Naive thymus-derived CD4-positive, alpha-beta T cell (primary cell): ENCODE data around the gene UBE3B. TPM values are rescaled to one million over a fixed set of nuclear protein-coding genes. Genes with fewer than 3 reads are reported as not detected.

ENCODE experiments used
- ATAC-seq: fragments of 150-1000 bp; cut with Tn5 transposase; 2 replicates; pipeline ENCODE4 v1.10.0; 2021; ENCODE audit warnings: mild to moderate bottlenecking, moderate library complexity
- CTCF ChIA-PET: fragments of 350-600 bp; sonication (Branson Sonifier 250); formaldehyde crosslinking; loops from one replicate; lab custom pipeline; 2021; ENCODE audit warnings: antibody characterized with exemption; lab: Charles Lee
- POLR2A ChIA-PET: fragments of 350-600 bp; sonication (Branson Sonifier 250); formaldehyde crosslinking; loops from one replicate; lab custom pipeline; 2021; ENCODE audit warnings: antibody characterized with exemption, inconsistent platforms; lab: Charles Lee
- DNase-seq, 9 donors: peaks; one replicate each; pipeline versions ENCODE4 v3.0.0 to v3.0.0-alpha.2; 2020 to 2022; ENCODE audit warnings: mixed read lengths in 1 of 9
- H3K27ac ChIP-seq: one replicate; pipeline ENCODE4 v1.7.0; 2013; ENCODE audit warnings: mild to moderate bottlenecking, low read depth, low read length, moderate library complexity
- H3K27me3 ChIP-seq, 2 donors: one replicate each; pipeline ENCODE4 v1.7.0; 2013; ENCODE audit warnings: low read length in 2 of 2, mild to moderate bottlenecking in 2 of 2, moderate library complexity in 2 of 2; ENCODE audit not compliant: control insufficient read depth in 2 of 2, insufficient read depth in 2 of 2
- H3K36me3 ChIP-seq, 3 experiments: 1 replicate in 2 of 3; 2 replicates in 1 of 3; pipeline ENCODE4 v1.7.0; 2013; ENCODE audit warnings: low read length in 3 of 3, mild to moderate bottlenecking in 3 of 3, moderate library complexity in 1 of 3; ENCODE audit not compliant: insufficient read depth in 3 of 3, control insufficient read depth in 2 of 3
- H3K4me1 ChIP-seq, 2 donors: one replicate each; pipeline ENCODE4 v1.7.0; 2013; ENCODE audit warnings: low read length in 2 of 2, mild to moderate bottlenecking in 2 of 2, moderate library complexity in 1 of 2; ENCODE audit not compliant: control insufficient read depth in 2 of 2, insufficient read depth in 2 of 2
- H3K4me3 ChIP-seq: 2 replicates; pipeline ENCODE4 v1.7.0; 2013; ENCODE audit warnings: mild to moderate bottlenecking, low read length
- H3K9me3 ChIP-seq, 3 experiments: 1 replicate in 2 of 3; 2 replicates in 1 of 3; pipeline ENCODE4 v1.7.0; 2013; ENCODE audit warnings: low read length in 3 of 3; ENCODE audit not compliant: control insufficient read depth in 2 of 3
- H3K27ac Mint-ChIP-seq, 9 donors: one replicate each; pipeline ENCODE4 v1.8.0; 2020 to 2022; ENCODE audit warnings: mixed read lengths in 9 of 9, mild to moderate bottlenecking in 8 of 9, moderate library complexity in 5 of 9, inconsistent platforms in 2 of 9
- H3K27me3 Mint-ChIP-seq, 5 donors: one replicate each; pipeline ENCODE4 v1.8.0; 2021 to 2022; ENCODE audit warnings: mixed read lengths in 5 of 5, mild to moderate bottlenecking in 1 of 5
- H3K36me3 Mint-ChIP-seq, 5 donors: one replicate each; pipeline ENCODE4 v1.8.0; 2020 to 2022; ENCODE audit warnings: mixed read lengths in 5 of 5, mild to moderate bottlenecking in 3 of 5, inconsistent platforms in 1 of 5
- H3K4me1 Mint-ChIP-seq, 7 donors: one replicate each; pipeline ENCODE4 v1.8.0; 2020 to 2022; ENCODE audit warnings: mixed read lengths in 7 of 7, mild to moderate bottlenecking in 3 of 7, inconsistent platforms in 1 of 7
- H3K4me3 Mint-ChIP-seq, 10 donors: one replicate each; pipeline ENCODE4 v1.8.0; 2020 to 2022; ENCODE audit warnings: mild to moderate bottlenecking in 10 of 10, mixed read lengths in 10 of 10, moderate library complexity in 6 of 10, inconsistent platforms in 2 of 10
- H3K9me3 Mint-ChIP-seq, 11 donors: one replicate each; pipeline ENCODE4 v1.8.0; 2020 to 2022; ENCODE audit warnings: mixed read lengths in 11 of 11, mild to moderate bottlenecking in 4 of 11, inconsistent platforms in 1 of 11, moderate library complexity in 1 of 11
- intact Hi-C, 2 donors: fragments of 100-400 bp; cut with micrococcal nuclease; formaldehyde crosslinking; loops; one replicate each; pipeline ENCODE4 v1.15.1; 2023
- polyA plus RNA-seq, 2 donors: library from polyadenylated mRNA; unstranded; fragments of 300-500 nt; fragmentation: Illumina TruSeq; gene quantifications; one replicate each; pipeline ENCODE4 v1.2.3, GENCODE V29; 2021
- total RNA-seq, 6 experiments: library from RNA in 5 of 6; stranded (reverse) in 5 of 6; gene quantifications; 1 replicate in 5 of 6; 2 replicates in 1 of 6; pipeline ENCODE4 v1.2.3 and lab custom pipeline; 2021 to 2026

Gene UBE3B
- total and polyA plus RNA-seq, 7 experiments from 2014 or later = 20.2 to 62.8 (median 34.9) TPM

DNA sequence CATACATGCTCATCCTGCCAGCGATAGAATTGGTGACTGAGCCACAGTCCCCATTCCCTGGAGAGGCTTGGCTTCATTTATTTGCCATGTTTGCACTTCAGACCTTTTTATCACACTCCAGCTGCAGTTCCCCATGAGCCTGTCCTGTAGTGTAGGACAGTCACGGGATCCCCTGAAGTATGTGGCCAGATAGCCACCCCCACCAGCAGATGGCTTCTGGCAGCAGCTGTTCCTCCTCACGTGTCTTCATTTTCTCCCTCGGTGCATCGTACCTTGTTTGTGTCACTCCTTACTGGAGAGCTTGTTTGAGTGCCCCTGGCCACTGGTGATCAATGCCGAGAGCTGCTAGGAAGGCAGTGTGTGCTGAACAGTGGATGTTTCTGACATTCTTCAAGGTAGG is 40.2 kb downstream of the UBE3B start:
- POLR2A ChIA-PET = no interaction called here
- intact Hi-C loops = loop anchor here (1.0 kb wide), 3 partner anchors 196 to 363 kb away; partner anchors contain the start of genes FAM222A (in 1 of the 2) and GLTP (in 1 of the 2)
- H3K27ac Mint-ChIP-seq = no peak overlapping the region
- H3K4me1 Mint-ChIP-seq = peaks cover 0 to 6% (median 0%) of the 10 kb centered on the region in 7 donors
- Histone ChIP-seq H3K27me3 (no peaks in the 10 kb centered on the region), H3K9me3 (no peaks in the 10 kb centered on the region), H3K27ac (no peak overlapping the region), H3K4me1 (no peaks in the 10 kb centered on the region), H3K36me3 (peaks cover 11 to 85% (median 17%) of the 10 kb centered on the region in 3 experiments), H3K4me3 (no peak overlapping the region)
- no peaks in the 10 kb centered on the region for H3K27me3 Mint-ChIP-seq
- no peak overlapping the region for H3K4me3 Mint-ChIP-seq
- CTCF ChIA-PET = interaction anchor here (0.7 kb wide), 1 partner anchor 52 kb away, joined by 3 read pairs; no protein-coding TSS in a partner anchor
- no peaks in the 10 kb centered on the region for H3K9me3 Mint-ChIP-seq
- ATAC-seq (no peak), DNase-seq (no peak)
- peaks cover 11 to 80% (median 37%) of the 10 kb centered on the region in 5 donors for H3K36me3 Mint-ChIP-seq

DNA sequence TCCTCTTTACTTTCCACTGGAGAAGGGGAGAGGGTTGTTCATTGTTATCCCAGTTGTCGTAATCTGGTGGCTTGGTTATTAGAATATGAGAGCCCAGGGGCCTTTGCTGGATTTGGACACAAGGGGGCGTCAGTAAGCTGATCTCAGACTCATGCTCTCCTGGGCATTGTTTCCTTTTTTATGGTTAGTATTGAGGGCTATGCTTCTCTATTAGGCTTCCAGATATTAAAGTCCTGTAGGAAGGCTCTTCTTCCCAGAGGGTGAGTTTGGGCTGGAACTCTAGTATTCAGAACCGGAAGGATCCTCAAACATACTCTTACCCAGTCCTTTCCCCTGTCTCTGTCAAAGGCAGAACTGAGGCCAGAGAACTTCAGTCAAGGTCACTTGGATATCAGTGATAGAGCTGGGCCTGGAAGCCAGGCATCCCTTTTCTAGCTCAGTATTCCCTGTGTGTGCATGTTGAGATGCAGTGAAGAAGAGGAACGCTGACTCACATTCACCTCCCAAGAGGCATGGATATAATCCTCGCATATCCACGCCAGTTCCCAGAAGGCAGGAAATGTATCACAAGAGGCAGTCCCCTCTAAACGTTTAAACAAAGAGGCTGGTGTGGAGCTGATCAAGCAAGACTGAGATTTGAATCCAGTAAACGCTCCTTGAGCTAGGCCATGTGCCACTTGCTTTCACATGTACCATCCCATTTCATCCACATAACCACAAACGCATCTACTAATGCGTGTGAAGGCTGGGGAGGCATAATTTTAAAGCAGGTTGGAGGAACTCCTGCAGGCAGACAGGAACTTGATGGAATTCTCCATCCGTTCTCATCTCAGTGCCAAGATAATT is 41.6 kb downstream of the UBE3B start:
- Mint-ChIP-seq H3K4me1 (peaks cover 0 to 12% (median 0%) of the 10 kb centered on the region in 7 donors), H3K36me3 (peaks cover 14 to 81% (median 30%) of the 10 kb centered on the region in 5 donors), H3K27ac (peak overlapping the region in 4 of 9 donors; percentile 29 to 76 (median 45)), H3K9me3 (no peaks in the 10 kb centered on the region), H3K4me3 (no peak overlapping the region), H3K27me3 (no peaks in the 10 kb centered on the region)
- Histone ChIP-seq H3K9me3 (no peaks in the 10 kb centered on the region), H3K27ac (no peak overlapping the region), H3K4me3 (no peak overlapping the region), H3K4me1 (no peaks in the 10 kb centered on the region), H3K36me3 (peaks cover 5 to 85% (median 11%) of the 10 kb centered on the region in 3 experiments), H3K27me3 (no peaks in the 10 kb centered on the region)
- CTCF ChIA-PET = interaction anchor here (0.6 to 1.1 kb wide), 5 partner anchors 11 to 330 kb away, joined by 3 to 9 read pairs (median 4); no protein-coding TSS in a partner anchor
- ATAC-seq = peak; percentile 77
- intact Hi-C loops = loop anchor here (1.0 kb wide), 3 partner anchors 194 to 361 kb away; partner anchors contain the start of genes FAM222A (in 1 of the 2) and GLTP (in 1 of the 2)
- DNase-seq = peak; percentile 18 to 58 (median 41)
- POLR2A ChIA-PET = no interaction called here

DNA sequence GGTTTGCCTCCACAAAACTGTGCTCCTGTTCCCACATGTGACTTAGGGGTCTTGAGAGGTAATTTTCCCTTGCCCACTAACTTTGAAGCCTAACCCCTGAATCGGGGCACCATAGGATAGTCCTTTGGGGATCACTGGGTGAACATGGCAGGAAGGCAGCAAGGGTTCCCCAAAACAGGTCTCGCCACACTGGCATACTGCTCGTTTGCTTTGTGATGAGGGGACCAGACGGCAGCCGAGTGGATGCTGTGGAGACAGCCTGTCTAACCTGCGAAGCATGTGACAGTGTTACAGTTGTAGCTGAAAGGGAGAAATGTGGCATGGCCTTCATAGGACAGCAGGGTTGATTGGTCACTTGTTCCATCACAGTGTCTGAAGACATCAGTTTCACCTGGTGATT is 42.4 kb downstream of the UBE3B start:
- ChIA-PET POLR2A (no interaction called here), CTCF (interaction anchor here (1.1 kb wide), 1 partner anchor 255 kb away, joined by 4 read pairs; no protein-coding TSS in a partner anchor)
- Mint-ChIP-seq H3K27me3 (no peaks in the 10 kb centered on the region), H3K27ac (peak overlapping the region in 1 of 9 donors; percentile 59), H3K4me3 (no peak overlapping the region), H3K36me3 (peaks cover 14 to 77% (median 29%) of the 10 kb centered on the region in 5 donors), H3K4me1 (peaks cover 0 to 12% (median 0%) of the 10 kb centered on the region in 7 donors), H3K9me3 (no peaks in the 10 kb centered on the region)
- no peak for DNase-seq
- intact Hi-C loops = no loop called here
- no peaks in the 10 kb centered on the region for H3K4me1 ChIP-seq
- H3K27ac ChIP-seq = no peak overlapping the region
- no peaks in the 10 kb centered on the region for H3K9me3 ChIP-seq
- no peaks in the 10 kb centered on the region for H3K27me3 ChIP-seq
- no peak for ATAC-seq
- H3K4me3 ChIP-seq = no peak overlapping the region
- peaks cover 0 to 86% (median 11%) of the 10 kb centered on the region in 3 experiments for H3K36me3 ChIP-seq

DNA sequence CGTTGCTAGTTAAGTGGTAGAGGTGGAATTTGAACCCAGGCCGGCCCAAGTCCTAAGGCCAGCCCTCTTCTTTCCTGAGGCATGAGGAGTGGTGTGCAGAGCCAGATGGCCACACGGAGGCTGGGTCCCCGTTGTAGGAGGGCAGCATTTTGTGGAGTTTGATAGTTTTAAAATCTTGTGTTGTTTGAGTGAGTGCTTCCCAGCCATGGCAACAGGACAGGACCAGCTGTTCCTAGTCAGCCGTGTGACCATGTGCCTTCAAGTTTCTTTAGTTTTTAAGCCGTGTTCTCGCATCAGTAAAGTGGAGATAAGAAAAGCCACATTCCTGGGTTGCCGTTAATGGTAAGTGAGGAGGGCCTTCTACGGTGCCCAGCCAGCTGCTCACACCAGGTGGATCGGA is 44.4 kb downstream of the UBE3B start:
- ChIA-PET POLR2A (no interaction called here), CTCF (no interaction called here)
- peaks cover 0 to 97% (median 11%) of the 10 kb centered on the region in 3 experiments for H3K36me3 ChIP-seq
- H3K27me3 ChIP-seq = no peaks in the 10 kb centered on the region
- Mint-ChIP-seq H3K36me3 (peaks cover 11 to 78% (median 23%) of the 10 kb centered on the region in 5 donors), H3K9me3 (peaks cover 0 to 1% (median 0%) of the 10 kb centered on the region in 11 donors), H3K4me3 (no peak overlapping the region), H3K27me3 (no peaks in the 10 kb centered on the region), H3K27ac (no peak overlapping the region), H3K4me1 (peaks cover 0 to 12% (median 0%) of the 10 kb centered on the region in 7 donors)
- H3K9me3 ChIP-seq = no peaks in the 10 kb centered on the region
- ATAC-seq (no peak), DNase-seq (no peak)
- no peak overlapping the region for H3K4me3 ChIP-seq
- intact Hi-C loops = no loop called here
- no peak overlapping the region for H3K27ac ChIP-seq
- no peaks in the 10 kb centered on the region for H3K4me1 ChIP-seq

DNA sequence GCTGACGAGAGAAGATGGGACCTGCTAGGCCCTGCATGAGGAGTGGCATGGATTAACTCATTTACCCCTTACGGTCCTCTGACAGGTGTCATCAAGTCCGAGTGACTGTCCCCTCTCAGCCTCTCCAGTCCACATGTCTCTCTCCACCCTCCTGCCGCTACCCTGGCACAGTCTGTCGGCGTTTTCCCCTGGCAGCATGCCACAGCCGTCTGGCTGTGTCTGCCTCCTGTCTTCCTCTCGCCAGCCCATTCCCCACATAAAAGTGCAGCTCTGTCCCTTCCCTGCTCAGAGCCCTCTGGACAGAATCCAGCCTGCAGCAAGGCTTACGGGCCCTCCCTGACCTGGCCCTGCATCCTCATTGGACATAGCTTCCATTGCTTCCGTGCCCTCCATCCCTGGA is 45.6 kb downstream of the UBE3B start:
- H3K4me1 ChIP-seq = no peaks in the 10 kb centered on the region
- H3K9me3 Mint-ChIP-seq = peaks cover 0 to 1% (median 0%) of the 10 kb centered on the region in 11 donors
- peaks cover 5 to 72% (median 20%) of the 10 kb centered on the region in 5 donors for H3K36me3 Mint-ChIP-seq
- H3K36me3 ChIP-seq = peaks cover 0 to 97% (median 7%) of the 10 kb centered on the region in 3 experiments
- H3K9me3 ChIP-seq = no peaks in the 10 kb centered on the region
- POLR2A ChIA-PET = no interaction called here
- no peaks in the 10 kb centered on the region for H3K27me3 ChIP-seq
- no peak overlapping the region for H3K4me3 Mint-ChIP-seq
- CTCF ChIA-PET = no interaction called here
- no peaks in the 10 kb centered on the region for H3K27me3 Mint-ChIP-seq
- DNase-seq (no peak), ATAC-seq (no peak)
- no peak overlapping the region for H3K4me3 ChIP-seq
- no peak overlapping the region for H3K27ac ChIP-seq
- intact Hi-C loops = no loop called here
- H3K4me1 Mint-ChIP-seq = peaks cover 0 to 12% (median 0%) of the 10 kb centered on the region in 7 donors
- peak overlapping the region in 3 of 9 donors; percentile 1 to 38 (median 25) for H3K27ac Mint-ChIP-seq

DNA sequence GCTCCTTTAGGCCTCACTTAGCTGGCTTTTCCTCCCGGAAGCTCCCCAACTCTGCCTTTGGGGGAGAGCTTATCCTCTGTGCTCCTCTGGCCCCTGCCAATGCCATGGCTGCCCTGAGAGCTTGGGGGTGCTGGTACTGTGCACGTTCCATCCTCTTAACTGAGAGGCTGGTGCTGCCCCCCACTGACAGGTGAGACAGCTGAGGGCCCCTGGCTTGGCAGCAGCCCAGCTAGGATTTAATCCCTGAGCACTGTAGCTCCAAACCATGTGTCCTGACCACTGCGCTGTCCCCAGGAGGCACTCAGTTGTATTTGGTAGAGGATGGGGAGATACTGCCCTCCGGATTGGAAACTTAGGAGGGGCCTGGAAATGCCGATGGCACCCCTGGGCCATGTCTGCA is 46.1 kb downstream of the UBE3B start:
- no peak overlapping the region for H3K4me3 Mint-ChIP-seq
- ATAC-seq = no peak
- Histone ChIP-seq H3K27ac (no peak overlapping the region), H3K27me3 (no peaks in the 10 kb centered on the region), H3K4me3 (no peak overlapping the region), H3K4me1 (no peaks in the 10 kb centered on the region), H3K9me3 (no peaks in the 10 kb centered on the region), H3K36me3 (peaks cover 0 to 94% (median 7%) of the 10 kb centered on the region in 3 experiments)
- intact Hi-C loops = no loop called here
- peaks cover 0 to 8% (median 0%) of the 10 kb centered on the region in 7 donors for H3K4me1 Mint-ChIP-seq
- no peak for DNase-seq
- CTCF ChIA-PET = no interaction called here
- H3K27ac Mint-ChIP-seq = peak overlapping the region in 3 of 9 donors; percentile 1 to 38 (median 25)
- peaks cover 0 to 1% (median 0%) of the 10 kb centered on the region in 11 donors for H3K9me3 Mint-ChIP-seq
- H3K27me3 Mint-ChIP-seq = no peaks in the 10 kb centered on the region
- POLR2A ChIA-PET = no interaction called here
- H3K36me3 Mint-ChIP-seq = peaks cover 5 to 68% (median 17%) of the 10 kb centered on the region in 5 donors
